ENCODE data around the gene SQSTM1.

SQSTM1 gene

GRCh38 chr5:179799644-179799973, 21.1 kb upstream of the SQSTM1 start:
- peaks cover 15% of the 10 kb centered on the region for H3K36me3 ChIP-seq (ENCODE audit: control insufficient read depth, insufficient read depth, low read length)
- no peak overlapping the region for H3K4me3 ChIP-seq (replicated peaks; ENCODE audit: low read depth, low read length)
- H3K27me3 ChIP-seq (replicated peaks; ENCODE audit: control insufficient read depth, insufficient read depth, low read length), result no peaks in the 10 kb centered on the region
- no peak for TF ChIP-seq CTCF (IDR thresholded peaks at IDR 0.05; ENCODE audit: insufficient read depth, low read length, poor library complexity, severe bottlenecking)
- no peak for DNase-seq (ENCODE audit: extremely low read depth, insufficient read length)

GRCh38 chr5:179800071-179800695, 20.5 kb upstream of the SQSTM1 start:
- DNase-seq (ENCODE audit: extremely low read depth, insufficient read length), result no peak
- no peaks in the 10 kb centered on the region for H3K27me3 ChIP-seq (replicated peaks; ENCODE audit: control insufficient read depth, insufficient read depth, low read length)
- no peak for TF ChIP-seq CTCF (IDR thresholded peaks at IDR 0.05; ENCODE audit: insufficient read depth, low read length, poor library complexity, severe bottlenecking)
- H3K4me3 ChIP-seq (replicated peaks; ENCODE audit: low read depth, low read length), result no peak overlapping the region
- peaks cover 15% of the 10 kb centered on the region for H3K36me3 ChIP-seq (ENCODE audit: control insufficient read depth, insufficient read depth, low read length)

GRCh38 chr5:179800696-179801201, 20.0 kb upstream of the SQSTM1 start:
- Histone ChIP-seq H3K36me3 (ENCODE audit: control insufficient read depth, insufficient read depth, low read length) (peaks cover 15% of the 10 kb centered on the region), H3K27me3 (replicated peaks; ENCODE audit: control insufficient read depth, insufficient read depth, low read length) (no peaks in the 10 kb centered on the region), H3K4me3 (replicated peaks; ENCODE audit: low read depth, low read length) (no peak overlapping the region)
- TF ChIP-seq CTCF (IDR thresholded peaks at IDR 0.05; ENCODE audit: insufficient read depth, low read length, poor library complexity, severe bottlenecking), result no peak
- DNase-seq (ENCODE audit: extremely low read depth, insufficient read length), result no peak

GRCh38 chr5:179801304-179802206, 19.1 kb upstream of the SQSTM1 start:
- no peaks in the 10 kb centered on the region for H3K27me3 ChIP-seq (replicated peaks; ENCODE audit: control insufficient read depth, insufficient read depth, low read length)
- DNase-seq (ENCODE audit: extremely low read depth, insufficient read length), result peak; percentile 69
- TF ChIP-seq CTCF (IDR thresholded peaks at IDR 0.05; ENCODE audit: insufficient read depth, low read length, poor library complexity, severe bottlenecking), result peak; percentile 85
- no peak overlapping the region for H3K4me3 ChIP-seq (replicated peaks; ENCODE audit: low read depth, low read length)
- peaks cover 15% of the 10 kb centered on the region for H3K36me3 ChIP-seq (ENCODE audit: control insufficient read depth, insufficient read depth, low read length)

GRCh38 chr5:179802207-179802883, 18.4 kb upstream of the SQSTM1 start:
- Histone ChIP-seq H3K27me3 (replicated peaks; ENCODE audit: control insufficient read depth, insufficient read depth, low read length) (no peaks in the 10 kb centered on the region), H3K36me3 (ENCODE audit: control insufficient read depth, insufficient read depth, low read length) (peaks cover 15% of the 10 kb centered on the region), H3K4me3 (replicated peaks; ENCODE audit: low read depth, low read length) (no peak overlapping the region)
- TF ChIP-seq CTCF (IDR thresholded peaks at IDR 0.05; ENCODE audit: insufficient read depth, low read length, poor library complexity, severe bottlenecking), result no peak
- DNase-seq (ENCODE audit: extremely low read depth, insufficient read length), result no peak
